Ishikawa (cell line): Measurements from ENCODE around the gene SLC35G1.
A peak's percentile ranks its signal among the peaks of the same experiment; 100 is the strongest.

Experiments used
- CEBPB ChIP-seq: IDR thresholded peaks from 2 replicates; pipeline ENCODE4 v1.6.1; 2012
- CREB1 ChIP-seq: IDR thresholded peaks from 2 replicates; pipeline ENCODE4 v1.6.1; 2012; ENCODE audit warnings: low read depth
- EGR1 ChIP-seq: IDR thresholded peaks from 2 replicates; pipeline ENCODE4 v1.6.1; 2012
- EP300 ChIP-seq: IDR thresholded peaks from 2 replicates; pipeline ENCODE4 v1.6.1; 2012; ENCODE audit warnings: borderline replicate concordance
- NFIC ChIP-seq: IDR thresholded peaks from 2 replicates; pipeline ENCODE4 v1.6.1; 2012
- RAD21 ChIP-seq: IDR thresholded peaks from 2 replicates; pipeline ENCODE4 v1.6.1; 2012; ENCODE audit warnings: low read depth
- TAF1 ChIP-seq: IDR thresholded peaks from 2 replicates; pipeline ENCODE4 v1.6.1; 2012; ENCODE audit warnings: low read depth, mild to moderate bottlenecking
- TCF12 ChIP-seq: IDR thresholded peaks from 2 replicates; pipeline ENCODE4 v1.6.1; 2012; ENCODE audit warnings: low read depth
- TEAD4 ChIP-seq: IDR thresholded peaks from 2 replicates; pipeline ENCODE4 v1.6.1; 2012
- YY1 ChIP-seq: IDR thresholded peaks from 2 replicates; pipeline ENCODE4 v1.6.1; 2012; ENCODE audit warnings: low read depth
- ZBTB7A ChIP-seq: IDR thresholded peaks from 2 replicates; pipeline ENCODE4 v1.6.1; 2012; ENCODE audit warnings: low read depth
- TF ChIP-seq, protein P1 (sequence below): IDR thresholded peaks from 2 replicates; pipeline ENCODE4 v1.6.1; 2012
- TF ChIP-seq, protein P2 (sequence below): IDR thresholded peaks from 2 replicates; pipeline ENCODE4 v1.6.1; 2012; ENCODE audit warnings: low read depth, mild to moderate bottlenecking
- TF ChIP-seq, protein P3 (sequence below): IDR thresholded peaks from 2 replicates; pipeline ENCODE4 v1.6.1; 2012

Gene SLC35G1

DNA sequence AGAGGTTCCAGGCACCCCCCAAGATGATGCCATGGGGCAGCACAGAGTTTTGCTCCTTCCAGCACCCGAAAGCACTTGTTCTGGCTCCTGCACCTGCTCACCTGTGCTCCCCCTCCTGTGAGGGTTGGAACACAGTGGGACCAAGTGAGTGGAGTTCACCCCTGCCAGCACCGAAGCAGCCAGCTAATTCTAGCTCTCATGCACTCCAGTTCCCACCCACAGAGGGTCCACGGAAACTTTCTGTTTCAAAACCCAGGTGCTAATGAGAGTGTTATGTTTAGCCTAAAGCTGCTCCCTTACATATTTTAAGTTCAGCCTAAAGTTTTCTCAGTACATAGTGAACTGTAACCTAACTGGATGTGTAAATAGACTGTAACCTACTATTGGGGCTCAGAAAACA is 42.6 kb upstream of the SLC35G1 start:
- TF ChIP-seq, protein P1, sequence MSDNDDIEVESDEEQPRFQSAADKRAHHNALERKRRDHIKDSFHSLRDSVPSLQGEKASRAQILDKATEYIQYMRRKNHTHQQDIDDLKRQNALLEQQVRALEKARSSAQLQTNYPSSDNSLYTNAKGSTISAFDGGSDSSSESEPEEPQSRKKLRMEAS = no peak
- TF ChIP-seq YY1 (no peak), RAD21 (no peak), CEBPB (no peak), TAF1 (no peak), TCF12 (no peak), NFIC (no peak), ZBTB7A (no peak), CREB1 (no peak), EP300 (no peak), TEAD4 (no peak)
- TF ChIP-seq, protein P2, sequence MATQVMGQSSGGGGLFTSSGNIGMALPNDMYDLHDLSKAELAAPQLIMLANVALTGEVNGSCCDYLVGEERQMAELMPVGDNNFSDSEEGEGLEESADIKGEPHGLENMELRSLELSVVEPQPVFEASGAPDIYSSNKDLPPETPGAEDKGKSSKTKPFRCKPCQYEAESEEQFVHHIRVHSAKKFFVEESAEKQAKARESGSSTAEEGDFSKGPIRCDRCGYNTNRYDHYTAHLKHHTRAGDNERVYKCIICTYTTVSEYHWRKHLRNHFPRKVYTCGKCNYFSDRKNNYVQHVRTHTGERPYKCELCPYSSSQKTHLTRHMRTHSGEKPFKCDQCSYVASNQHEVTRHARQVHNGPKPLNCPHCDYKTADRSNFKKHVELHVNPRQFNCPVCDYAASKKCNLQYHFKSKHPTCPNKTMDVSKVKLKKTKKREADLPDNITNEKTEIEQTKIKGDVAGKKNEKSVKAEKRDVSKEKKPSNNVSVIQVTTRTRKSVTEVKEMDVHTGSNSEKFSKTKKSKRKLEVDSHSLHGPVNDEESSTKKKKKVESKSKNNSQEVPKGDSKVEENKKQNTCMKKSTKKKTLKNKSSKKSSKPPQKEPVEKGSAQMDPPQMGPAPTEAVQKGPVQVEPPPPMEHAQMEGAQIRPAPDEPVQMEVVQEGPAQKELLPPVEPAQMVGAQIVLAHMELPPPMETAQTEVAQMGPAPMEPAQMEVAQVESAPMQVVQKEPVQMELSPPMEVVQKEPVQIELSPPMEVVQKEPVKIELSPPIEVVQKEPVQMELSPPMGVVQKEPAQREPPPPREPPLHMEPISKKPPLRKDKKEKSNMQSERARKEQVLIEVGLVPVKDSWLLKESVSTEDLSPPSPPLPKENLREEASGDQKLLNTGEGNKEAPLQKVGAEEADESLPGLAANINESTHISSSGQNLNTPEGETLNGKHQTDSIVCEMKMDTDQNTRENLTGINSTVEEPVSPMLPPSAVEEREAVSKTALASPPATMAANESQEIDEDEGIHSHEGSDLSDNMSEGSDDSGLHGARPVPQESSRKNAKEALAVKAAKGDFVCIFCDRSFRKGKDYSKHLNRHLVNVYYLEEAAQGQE = no peak
- TF ChIP-seq, protein P3, sequence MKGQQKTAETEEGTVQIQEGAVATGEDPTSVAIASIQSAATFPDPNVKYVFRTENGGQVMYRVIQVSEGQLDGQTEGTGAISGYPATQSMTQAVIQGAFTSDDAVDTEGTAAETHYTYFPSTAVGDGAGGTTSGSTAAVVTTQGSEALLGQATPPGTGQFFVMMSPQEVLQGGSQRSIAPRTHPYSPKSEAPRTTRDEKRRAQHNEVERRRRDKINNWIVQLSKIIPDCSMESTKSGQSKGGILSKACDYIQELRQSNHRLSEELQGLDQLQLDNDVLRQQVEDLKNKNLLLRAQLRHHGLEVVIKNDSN = no peak

DNA sequence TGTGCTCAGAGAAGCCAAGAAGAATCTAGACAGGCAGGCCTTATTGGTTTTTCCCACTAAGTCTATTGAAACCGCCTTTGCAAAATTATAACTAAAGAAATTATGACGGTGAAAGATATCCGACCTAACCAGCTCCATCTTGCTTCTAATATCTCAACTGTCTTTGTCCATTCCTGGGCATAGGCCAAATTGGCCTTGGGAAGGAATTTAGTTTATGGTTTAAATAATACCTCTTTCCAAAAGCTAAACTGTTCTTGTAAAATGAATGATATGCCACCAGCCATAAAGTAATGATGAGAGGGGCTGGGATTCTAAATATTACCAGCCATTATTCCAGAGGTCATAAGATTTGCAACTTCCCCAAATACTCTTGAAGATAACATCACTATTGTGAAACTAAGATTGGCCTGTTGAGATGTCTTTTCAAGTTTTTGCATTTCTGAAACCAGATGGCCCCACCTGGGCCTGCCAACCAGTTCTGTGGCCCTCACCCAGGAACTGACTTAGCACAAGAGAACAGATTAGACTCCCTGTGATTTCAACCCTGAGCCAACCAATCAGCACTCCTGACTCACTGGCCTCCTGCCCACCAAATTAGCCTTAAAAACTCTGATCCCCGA is 41.2 kb upstream of the SLC35G1 start:
- TF ChIP-seq, protein P1 = no peak
- TF ChIP-seq CEBPB (no peak), ZBTB7A (no peak), RAD21 (no peak), EGR1 (no peak), TCF12 (no peak), TEAD4 (no peak), EP300 (no peak), YY1 (no peak)

DNA sequence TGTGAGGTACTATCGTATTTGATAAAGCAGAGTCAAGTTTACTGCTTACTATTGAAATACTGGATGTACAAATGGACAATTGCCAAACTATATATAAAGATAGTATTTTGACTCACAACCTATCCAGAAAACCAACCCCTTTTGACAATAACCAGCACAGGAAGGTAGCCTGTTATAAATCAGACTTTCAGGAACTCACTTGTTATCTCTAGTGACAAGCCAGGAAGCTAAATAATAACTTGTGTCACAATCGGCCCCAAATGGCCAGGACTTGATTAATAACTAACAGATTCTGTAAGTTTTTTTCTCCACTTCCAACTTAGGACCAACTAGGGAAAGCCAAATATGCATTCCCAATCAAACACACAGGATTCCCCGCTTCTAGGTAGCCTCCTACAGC is 38.8 kb upstream of the SLC35G1 start:
- TF ChIP-seq CREB1 (no peak), NFIC (no peak)
- TF ChIP-seq, protein P3 = no peak

DNA sequence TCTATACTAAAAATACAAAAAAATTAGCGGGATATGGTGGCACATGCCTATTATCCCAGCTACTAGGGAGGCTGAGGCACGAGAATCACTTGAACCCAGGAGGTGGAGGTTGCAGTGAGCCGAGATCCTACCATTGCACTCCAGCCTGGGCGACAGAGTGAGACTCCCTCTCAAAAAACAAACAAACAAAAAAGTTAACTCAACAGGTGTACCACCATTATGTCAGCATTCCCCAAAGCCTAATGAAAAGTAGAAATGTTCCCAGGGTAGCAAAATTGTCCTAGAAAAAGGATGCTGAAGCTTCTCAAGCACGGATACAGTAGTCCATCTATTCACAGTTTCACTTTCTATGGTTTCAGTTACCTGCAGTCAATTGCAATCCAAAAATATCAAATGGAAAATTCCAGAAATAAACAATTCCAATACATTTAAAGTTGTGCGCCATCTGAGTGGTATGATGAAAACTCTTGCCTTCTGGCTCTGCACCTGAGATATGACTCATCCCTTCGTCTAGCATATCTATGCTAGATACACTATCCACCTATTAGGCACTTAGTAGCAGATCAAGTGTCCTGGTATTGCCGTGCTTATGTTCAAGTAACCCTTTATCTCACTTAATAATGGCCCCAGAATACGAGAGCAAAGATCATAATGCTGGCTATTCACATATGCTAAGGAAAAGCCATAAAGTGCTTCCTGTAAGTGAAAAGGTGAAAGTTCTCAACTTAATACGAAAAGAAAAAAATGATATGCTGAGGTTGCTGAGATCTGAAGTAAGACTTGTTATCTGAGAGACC is 37.2 kb upstream of the SLC35G1 start:
- TF ChIP-seq TCF12 (no peak), TEAD4 (no peak), YY1 (no peak)
- TF ChIP-seq, protein P1 = no peak

DNA sequence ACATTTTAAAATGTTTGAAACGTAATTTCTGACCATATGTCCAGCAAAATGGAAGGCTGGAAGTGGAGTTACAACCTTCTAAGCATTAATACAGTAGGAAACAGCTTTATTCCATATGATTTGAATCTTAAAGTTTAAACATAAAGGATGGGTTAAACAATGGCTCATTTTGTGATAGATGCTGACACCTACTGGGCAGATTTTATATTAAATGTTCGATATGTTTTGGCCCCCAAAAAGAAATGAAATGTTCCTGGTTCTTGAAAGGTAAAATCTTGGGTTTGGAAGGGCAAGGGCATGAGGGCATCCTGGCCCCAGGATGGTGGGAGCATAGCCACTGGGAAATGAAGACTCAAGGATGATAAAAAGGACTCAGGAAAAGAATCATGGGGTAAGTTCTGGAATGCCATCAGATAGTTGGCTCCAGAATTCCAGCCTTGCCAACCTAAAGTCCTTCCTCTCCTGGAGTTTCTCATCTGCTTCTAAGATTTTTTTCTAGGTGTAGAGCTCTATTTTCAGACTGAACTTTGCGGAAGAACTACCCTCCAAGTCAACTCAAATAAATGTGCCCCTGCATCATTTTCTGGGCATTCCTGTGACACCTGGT is 34.6 kb upstream of the SLC35G1 start:
- TF ChIP-seq RAD21 (peak; percentile 86), TCF12 (no peak)

DNA sequence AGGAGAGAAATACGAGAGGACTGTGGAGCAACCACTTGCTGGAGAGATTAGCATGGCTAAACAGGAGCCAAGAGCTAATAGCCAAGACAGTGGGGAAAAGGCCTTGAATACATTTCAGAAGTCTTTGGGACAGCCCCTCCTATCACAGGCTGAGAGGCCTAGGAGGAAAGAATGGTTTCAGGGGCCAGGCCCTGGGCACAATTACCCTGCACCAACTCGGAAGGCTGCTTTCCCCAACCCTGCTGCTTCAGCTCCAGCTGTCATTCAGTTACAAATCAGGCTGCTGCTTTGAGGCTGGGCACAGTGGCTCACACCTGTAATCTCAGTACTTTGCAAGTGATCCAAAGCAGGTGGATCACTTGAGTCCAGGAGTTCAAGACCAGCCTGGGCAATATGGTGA is 32.0 kb upstream of the SLC35G1 start:
- no peak for TF ChIP-seq ZBTB7A
- no peak for TF ChIP-seq RAD21
- TF ChIP-seq EGR1 = no peak
- TF ChIP-seq, protein P2 = no peak
- no peak for TF ChIP-seq NFIC
- no peak for TF ChIP-seq CREB1
